WI38 (cell line): ENCODE data around the gene OR11G2.
"Not testable (repeated sequence)": the region's sequence is repeated elsewhere in the genome, so short reads cannot be mapped to it uniquely, and the experiment has no call there.

ENCODE experiments used
- H3K4me3 ChIP-seq: 2 replicates; pipeline ENCODE4 v1.5.1; 2011; ENCODE audit warnings: low read depth, mild to moderate bottlenecking, control low read depth, low read length
- CTCF ChIP-seq: IDR thresholded peaks from 2 replicates; pipeline ENCODE4 v1.5.1; 2012; ENCODE audit warnings: low read depth, mild to moderate bottlenecking, control low read depth, low read length

Gene OR11G2

GRCh38 chr14:20190596-20190995 lies at the start of gene OR11G2:
Gene OR11G2, plus strand, starts transcription at chr14:20190896. Its CDS starts 6,542 bp downstream, at chr14:20197438.
- no peak within 1 kb of the TSS for H3K4me3 ChIP-seq
- no peak for TF ChIP-seq CTCF

- TF ChIP-seq CTCF = no peak
- no peak overlapping the region for H3K4me3 ChIP-seq
These were observed 46.8 kb upstream of the OR11G2 start for GRCh38 chr14:20143911-20144310.

- no peak overlapping the region for H3K4me3 ChIP-seq
- no peak for TF ChIP-seq CTCF
These were observed 45.9 kb upstream of the OR11G2 start for GRCh38 chr14:20144820-20145219.

GRCh38 chr14:20164462-20164861 lies 26.2 kb upstream of the OR11G2 start:
- no peak for TF ChIP-seq CTCF
- H3K4me3 ChIP-seq = no peak overlapping the region

GRCh38 chr14:20167091-20167490 lies 23.6 kb upstream of the OR11G2 start:
- no peak for TF ChIP-seq CTCF
- no peak overlapping the region for H3K4me3 ChIP-seq

GRCh38 chr14:20169852-20170251 lies 20.8 kb upstream of the OR11G2 start:
- not testable (repeated sequence) for H3K4me3 ChIP-seq

- not testable (repeated sequence) for H3K4me3 ChIP-seq
These were observed 16.5 kb upstream of the OR11G2 start for GRCh38 chr14:20174205-20174604.

GRCh38 chr14:20176330-20176729 lies 14.4 kb upstream of the OR11G2 start:
- H3K4me3 ChIP-seq = no peak overlapping the region
- no peak for TF ChIP-seq CTCF

- no peak overlapping the region for H3K4me3 ChIP-seq
These were observed 13.2 kb upstream of the OR11G2 start for GRCh38 chr14:20177433-20177974.

More at GRCh38 chr14:20177433-20177974, 13.2 kb upstream of the OR11G2 start:
- TF ChIP-seq CTCF = no peak
